ENCODE results near the gene GAD2.
"Not testable (repeated sequence)": the region's sequence is repeated elsewhere in the genome, so short reads cannot be mapped to it uniquely, and the experiment has no call there.

The GAD2 gene

DNA sequence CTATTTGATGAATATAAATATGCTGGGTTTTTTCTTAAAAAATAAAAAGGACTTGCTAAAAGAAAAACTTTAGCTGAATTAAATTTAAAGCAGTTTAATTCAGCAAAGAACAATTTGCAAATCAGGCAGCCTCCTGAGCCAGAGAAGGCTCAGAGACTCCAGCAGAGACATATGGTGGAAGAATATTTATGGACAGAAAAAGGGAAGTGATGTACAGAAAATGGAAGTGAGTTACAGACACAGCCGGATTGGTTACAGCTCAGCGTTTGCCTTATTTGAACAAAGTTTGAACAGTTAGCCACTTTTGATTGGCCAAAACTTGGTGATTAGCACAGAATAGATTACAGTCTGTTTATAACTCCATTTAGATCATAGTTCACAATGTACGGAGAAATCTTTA, 110.3 kb downstream of the GAD2 start:
- DNase-seq: no peak

DNA sequence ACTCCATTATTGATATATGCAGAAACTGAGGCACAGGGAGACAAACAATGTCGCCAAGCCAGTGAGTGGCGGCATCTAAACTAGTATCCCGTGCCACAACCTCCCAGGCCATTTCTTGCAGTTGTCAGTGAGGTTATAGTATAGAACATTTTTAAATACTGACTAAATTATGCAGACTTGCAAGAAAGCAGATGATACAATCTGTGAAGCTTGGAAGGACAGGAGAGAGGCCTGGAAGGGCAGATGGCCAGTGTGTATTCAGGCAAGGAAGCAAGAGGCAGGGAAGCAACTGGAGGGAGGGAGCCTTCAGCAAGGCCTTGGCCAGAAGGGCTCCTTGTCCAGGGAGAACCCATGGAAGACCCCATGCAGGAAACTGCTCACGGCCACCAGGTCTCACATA, 111.2 kb downstream of the GAD2 start:
- DNase-seq: no peak

DNA sequence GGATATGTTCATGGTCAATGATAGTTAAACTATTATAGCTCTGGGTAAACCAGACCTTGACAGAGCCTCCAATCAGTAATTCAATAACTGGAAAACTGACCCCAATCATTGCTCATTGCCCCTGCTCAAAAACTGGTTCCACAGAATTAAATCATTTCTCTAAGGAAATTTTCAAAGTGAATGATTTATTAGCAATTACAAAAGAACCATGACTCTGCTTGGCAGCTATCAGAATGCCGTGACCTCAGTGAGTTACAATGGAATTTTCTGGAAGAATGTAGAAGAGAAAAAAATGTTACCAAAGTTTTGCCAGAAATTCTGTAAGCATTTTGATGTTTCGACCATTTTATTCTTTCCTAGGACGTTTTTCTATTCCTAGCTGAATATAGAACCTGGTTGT, 114.8 kb downstream of the GAD2 start:
- DNase-seq: no peak

DNA sequence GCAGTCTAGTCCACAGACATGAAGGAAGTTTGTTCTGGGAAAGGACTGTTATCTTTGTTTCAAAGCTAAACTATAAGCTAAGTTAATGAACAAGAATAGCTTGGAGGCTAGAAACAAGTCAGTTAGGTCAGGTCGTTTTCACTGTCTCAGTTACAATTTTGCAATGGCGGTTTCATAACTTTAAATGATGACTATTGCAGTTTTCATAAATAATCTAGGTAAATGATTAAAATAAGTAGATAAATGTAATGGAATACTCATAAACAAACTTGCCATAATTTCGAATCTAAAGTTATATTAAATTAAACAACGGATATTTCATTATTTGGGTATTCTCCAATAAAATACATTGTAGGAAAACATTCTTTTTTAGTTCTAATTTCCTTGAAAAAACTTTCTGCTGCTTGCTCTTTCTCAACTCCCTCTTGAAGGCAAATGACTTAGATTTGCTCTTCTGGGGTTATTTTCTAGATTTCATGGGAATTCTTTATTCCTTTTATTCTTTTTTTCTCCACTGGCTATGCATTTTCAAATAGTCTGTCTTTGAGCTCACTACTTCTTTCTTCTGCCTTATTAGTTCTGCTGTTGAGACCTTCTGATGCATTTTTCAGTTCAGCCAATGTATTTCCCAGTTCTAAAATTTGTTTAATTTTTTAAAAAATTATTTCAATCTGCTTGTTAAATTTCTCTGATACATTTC, 117.8 kb downstream of the GAD2 start:
- DNase-seq: no peak

DNA sequence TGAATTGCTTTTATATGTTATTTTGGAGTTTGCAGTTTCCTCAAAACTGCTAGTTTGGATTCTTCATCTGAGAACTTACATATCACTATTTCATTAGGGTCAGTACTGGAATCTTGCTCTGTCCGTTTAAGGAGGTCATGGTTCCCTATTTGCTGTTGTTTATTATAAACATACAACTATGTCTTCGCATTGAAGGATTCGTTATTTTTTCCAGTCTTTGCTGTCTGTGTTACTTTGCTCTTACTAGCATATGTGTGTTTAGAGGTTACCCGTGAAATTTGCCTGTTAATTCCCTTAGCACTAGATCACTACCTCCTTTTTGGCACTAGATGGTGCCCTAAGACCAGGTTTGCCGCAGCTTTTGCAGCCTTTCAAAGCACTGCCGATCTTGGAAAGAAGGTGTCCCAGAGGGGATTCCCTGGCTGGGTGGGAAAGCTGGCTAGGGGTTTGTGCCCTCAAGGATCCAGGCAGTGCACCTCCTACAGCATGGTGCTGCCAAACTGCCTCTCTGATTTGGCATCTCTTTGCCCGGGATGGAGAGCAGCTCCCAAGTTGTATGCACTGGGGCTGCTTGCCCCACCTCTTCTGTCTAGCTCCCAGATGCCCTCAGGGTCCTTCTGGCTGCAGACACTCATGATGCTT, 118.5 kb downstream of the GAD2 start:
- peak; percentile 72 for DNase-seq

DNA sequence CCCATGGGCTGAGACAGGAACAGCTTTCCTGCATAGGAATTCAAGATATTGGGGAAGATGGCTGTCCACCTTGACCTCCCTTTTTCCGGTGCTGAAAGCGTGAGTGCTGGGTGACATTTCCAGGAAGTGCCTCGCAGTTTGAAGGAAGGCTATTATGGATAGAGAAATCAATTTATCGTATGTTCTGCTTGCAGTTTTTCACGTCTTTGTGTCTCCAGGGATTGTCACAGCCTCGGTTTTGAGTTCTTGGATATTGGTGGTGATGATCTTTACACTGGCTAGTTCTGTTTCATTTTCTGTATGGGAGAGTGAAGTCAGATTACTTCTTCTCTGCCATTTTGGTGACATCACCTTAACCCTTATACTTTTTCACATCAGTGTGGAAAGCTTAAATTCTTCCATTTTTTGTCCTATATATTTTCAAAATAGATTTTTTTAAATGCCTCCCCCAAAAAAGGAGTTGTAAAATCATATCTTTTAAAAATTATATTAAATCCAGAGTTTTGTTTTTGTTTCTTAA, 119.1 kb downstream of the GAD2 start:
- no peak for DNase-seq

DNA sequence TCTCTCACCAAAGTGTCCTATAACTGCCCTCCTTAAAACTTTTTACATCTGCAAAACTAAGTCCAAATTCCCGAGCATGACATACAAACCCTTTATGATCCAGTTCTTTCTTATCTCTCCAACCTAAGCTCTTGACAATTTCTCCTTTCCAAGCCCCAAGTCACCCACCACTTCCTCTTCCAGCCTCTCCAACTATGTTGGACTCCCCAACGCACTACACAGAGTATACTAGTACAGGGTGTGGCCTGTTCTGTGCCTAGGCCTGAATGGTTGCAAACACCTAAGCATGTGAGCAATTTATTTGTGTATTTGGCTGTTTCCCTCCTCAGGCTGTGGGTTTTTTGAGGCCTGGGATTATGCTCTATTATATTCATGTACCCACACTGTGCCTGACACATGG, 120.4 kb downstream of the GAD2 start:
- no peak for DNase-seq

DNA sequence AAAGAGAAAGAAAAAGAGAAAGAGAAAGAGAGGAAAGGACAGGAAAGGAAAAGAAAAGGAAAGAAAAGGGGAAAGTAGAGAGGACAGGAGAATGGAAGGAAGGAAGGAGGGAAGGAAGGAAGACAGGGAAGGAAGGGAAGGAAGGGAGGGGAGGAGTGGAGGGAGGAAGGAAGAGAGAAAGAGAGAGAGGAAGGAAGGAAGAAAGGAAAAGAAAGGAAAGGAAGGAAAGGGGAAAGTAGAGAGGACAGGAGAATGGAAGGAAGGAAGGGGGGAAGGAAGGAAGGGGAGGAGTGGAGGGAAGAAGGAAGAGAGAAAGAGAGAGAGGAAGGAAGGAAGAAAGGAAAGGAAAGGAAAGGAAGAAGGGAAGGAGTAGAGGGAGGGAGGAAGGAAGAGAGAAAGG, 125.1 kb downstream of the GAD2 start:
- no peak for DNase-seq

DNA sequence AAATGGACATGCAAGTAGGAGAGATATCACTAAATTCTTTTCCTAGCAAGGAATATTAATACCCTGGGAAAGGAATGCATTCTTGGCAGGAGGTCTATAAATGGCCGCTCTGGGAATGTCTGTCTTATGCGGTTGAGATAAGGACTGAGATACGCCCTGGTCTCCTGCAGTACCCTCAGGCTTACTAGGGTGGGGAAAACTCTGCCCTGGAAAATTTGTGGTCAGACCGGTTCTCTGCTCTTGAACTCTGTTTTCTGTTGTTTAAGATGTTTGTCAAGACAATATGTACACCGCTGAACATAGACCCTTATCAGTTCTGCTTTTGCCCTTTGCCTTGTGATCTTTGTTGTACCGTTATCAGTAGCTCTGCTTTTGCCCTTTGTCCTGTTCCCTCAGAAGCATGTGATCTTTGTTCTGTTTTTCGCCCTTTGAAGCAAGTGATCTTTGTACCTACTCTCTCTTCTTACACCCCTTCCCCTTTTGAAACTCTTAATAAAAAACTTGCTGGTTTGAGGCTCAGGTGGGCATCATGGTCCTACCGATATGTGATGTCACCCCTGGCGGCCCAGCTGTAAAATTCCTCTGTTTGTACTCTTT, 132.3 kb downstream of the GAD2 start:
- DNase-seq: not testable (repeated sequence)
